22Rv1 (cell line): ENCODE results near the gene PPFIBP2.

Experiments
- CTCF ChIP-seq: fragments of 450-650 bp; IDR thresholded peaks from 2 replicates; pipeline ENCODE4 v1.5.1; 2017; ENCODE audit warnings: mild to moderate bottlenecking
- ZFX ChIP-seq: fragments of 450-650 bp; IDR thresholded peaks from 2 replicates; pipeline ENCODE4 v1.6.1; 2017; ENCODE audit warnings: antibody characterized with exemption, borderline replicate concordance

- TF ChIP-seq CTCF (no peak), ZFX (no peak)
Observed at GRCh38 chr11:7585816-7586215, 72.0 kb downstream of the PPFIBP2 start.
